Lower leg skin (tissue), 4 donors: ENCODE measurements around the gene PSME3. TPM values are rescaled to one million over a fixed set of nuclear protein-coding genes. Genes with fewer than 3 reads are reported as not detected.

Experiments
- DNase-seq, 2 donors: peaks; one replicate each; pipeline ENCODE4 v3.0.0-alpha.2; 2019; ENCODE audit warnings: low spot score in 2 of 2
- H3K4me3 ChIP-seq: fragments of 200-600 bp; sonication (generic); 2 replicates; pipeline ENCODE4 v1.5.1; 2017; ENCODE audit warnings: mild to moderate bottlenecking, low read depth; ENCODE audit not compliant: poor library complexity, severe bottlenecking
- CTCF ChIP-seq, 3 donors: fragments of 450-650 bp; IDR thresholded peaks; one replicate each; pipeline ENCODE4 v1.5.1; 2016; ENCODE audit warnings: antibody characterized with exemption in 3 of 3, mild to moderate bottlenecking in 3 of 3, moderate library complexity in 2 of 3
- POLR2A ChIP-seq, 2 donors: fragments of 450-650 bp; IDR thresholded peaks; one replicate each; pipeline ENCODE4 v1.6.1; 2016 to 2017; ENCODE audit warnings: antibody characterized with exemption in 2 of 2, mild to moderate bottlenecking in 1 of 2, moderate library complexity in 1 of 2
- WGBS, 2 donors: methylation state at CpG; one replicate each; pipeline ENCODE4 v1.1.5; 2018; 5-methylcytosine and 5-hydroxymethylcytosine counted together
- intact Hi-C: fragments of 100-400 bp; cut with DNase I; formaldehyde crosslinking; loops from one replicate; pipeline ENCODE4 v1.15.0; 2023; ENCODE audit warnings: low total_unique reads
- total RNA-seq, 4 donors: library from RNA; depleted of rRNA; stranded (reverse); fragments of >200 nt; gene quantifications; one replicate each; pipeline ENCODE4 v1.1.0, GENCODE V29; 2016

Gene PSME3
- total RNA-seq, 4 donors from 2014 or later: 56.2 to 82.0 (median 75.1) TPM

- no peak overlapping the region for H3K4me3 ChIP-seq
- intact Hi-C loops: loop anchor here (5.0 to 10.0 kb wide), 2 partner anchors 95 to 823 kb away; no protein-coding TSS in a partner anchor
- 19 to 24% methylated on average over 2 of the region's 2 CpGs for WGBS, 2 donors
- TF ChIP-seq CTCF (IDR thresholded peaks at IDR 0.05): no peak
- no peak for TF ChIP-seq POLR2A (IDR thresholded peaks at IDR 0.05)
- no peak for DNase-seq
Measured at GRCh38 chr17:42819939-42820535, 13.2 kb upstream of the PSME3 start.

GRCh38 chr17:42821176-42821575 lies 12.0 kb upstream of the PSME3 start:
- H3K4me3 ChIP-seq: no peak overlapping the region
- no peak for DNase-seq
- intact Hi-C loops: loop anchor here (10.0 kb wide), 1 partner anchor 96 kb away; no protein-coding TSS in a partner anchor
- WGBS, 2 donors: 90 to 95% methylated on average over 7 of the region's 7 CpGs
- TF ChIP-seq CTCF (IDR thresholded peaks at IDR 0.05): no peak
- TF ChIP-seq POLR2A (IDR thresholded peaks at IDR 0.05): no peak

- intact Hi-C loops: loop anchor here (10.0 kb wide), 1 partner anchor 103 kb away; no protein-coding TSS in a partner anchor
- 88 to 90% methylated on average over 1 of the region's 1 CpG for WGBS, 2 donors
- H3K4me3 ChIP-seq: no peak overlapping the region
- TF ChIP-seq CTCF (IDR thresholded peaks at IDR 0.05): no peak
- TF ChIP-seq POLR2A (IDR thresholded peaks at IDR 0.05): no peak
- no peak for DNase-seq
Measured at GRCh38 chr17:42827472-42827871, 5.7 kb upstream of the PSME3 start.

GRCh38 chr17:42830971-42831370 lies 2.2 kb upstream of the PSME3 start:
- no peak for DNase-seq
- TF ChIP-seq CTCF (IDR thresholded peaks at IDR 0.05) (no peak), POLR2A (IDR thresholded peaks at IDR 0.05) (no peak)
- intact Hi-C loops: no loop called here

GRCh38 chr17:42832213-42832933 lies 824 bp upstream of the PSME3 start:
- intact Hi-C loops: no loop called here
- TF ChIP-seq POLR2A (IDR thresholded peaks at IDR 0.05) (no peak), CTCF (IDR thresholded peaks at IDR 0.05) (no peak)
- H3K4me3 ChIP-seq: peak overlapping the region; percentile 69
- 52 to 53% methylated on average over 9 of the region's 9 CpGs for WGBS, 2 donors
- DNase-seq: no peak

More at GRCh38 chr17:42830971-42831370, 2.2 kb upstream of the PSME3 start:
- H3K4me3 ChIP-seq: no peak overlapping the region
